ENCODE results near the gene ZNG1A. TPM values are rescaled to one million over a fixed set of nuclear protein-coding genes. Genes with fewer than 3 reads are reported as not detected.
"Not testable (repeated sequence)": the region's sequence is repeated elsewhere in the genome, so short reads cannot be mapped to it uniquely, and the experiment has no call there.

ZNG1A gene
- total RNA-seq, 2 donors from 2014 or later: 33.7 to 64.6 TPM

- peaks cover 21% of the 10 kb centered on the region for H3K4me1 ChIP-seq
- H3K4me3 ChIP-seq; H3K27me3 ChIP-seq; H3K27ac ChIP-seq; DNase-seq; ATAC-seq; H3K9me3 ChIP-seq; H3K36me3 ChIP-seq (replicated peaks in 1 of 2; ENCODE audit: insufficient read depth in 1 of 2, low read depth in 2 of 2); intact Hi-C loops (cut with DNase I): not testable (repeated sequence)
- WGBS, 2 donors: 9 to 14% methylated on average over 4 of the region's 4 CpGs
Observed at GRCh38 chr9:110672-111071, 68.2 kb downstream of the ZNG1A start.

GRCh38 chr9:109540-109939, 69.3 kb downstream of the ZNG1A start:
- H3K4me3 ChIP-seq; H3K27ac ChIP-seq; DNase-seq; intact Hi-C loops (cut with DNase I); H3K27me3 ChIP-seq; H3K36me3 ChIP-seq (replicated peaks in 1 of 2; ENCODE audit: insufficient read depth in 1 of 2, low read depth in 2 of 2); ATAC-seq; H3K9me3 ChIP-seq: not testable (repeated sequence)
- 10 to 21% methylated on average over 7 of the region's 8 CpGs for WGBS, 2 donors
- peaks cover 14% of the 10 kb centered on the region for H3K4me1 ChIP-seq

- DNase-seq; intact Hi-C loops (cut with DNase I); H3K4me3 ChIP-seq; H3K27ac ChIP-seq; H3K27me3 ChIP-seq; ATAC-seq; H3K9me3 ChIP-seq; H3K36me3 ChIP-seq (replicated peaks in 1 of 2; ENCODE audit: insufficient read depth in 1 of 2, low read depth in 2 of 2); H3K4me1 ChIP-seq: not testable (repeated sequence)
- 10 to 19% methylated on average over 21 to 22 of the region's 22 CpGs for WGBS, 2 donors
Observed at GRCh38 chr9:108742-109495, 69.9 kb downstream of the ZNG1A start.

GRCh38 chr9:105991-106390, 72.9 kb downstream of the ZNG1A start:
- H3K27ac ChIP-seq; H3K9me3 ChIP-seq; H3K4me3 ChIP-seq; intact Hi-C loops (cut with DNase I); H3K36me3 ChIP-seq (replicated peaks in 1 of 2; ENCODE audit: insufficient read depth in 1 of 2, low read depth in 2 of 2); H3K4me1 ChIP-seq; DNase-seq; H3K27me3 ChIP-seq; ATAC-seq: not testable (repeated sequence)
- 65% methylated on average over 8 of the region's 8 CpGs for WGBS, 2 donors

GRCh38 chr9:100430-100829, 78.4 kb downstream of the ZNG1A start:
- H3K36me3 ChIP-seq (replicated peaks in 1 of 2; ENCODE audit: insufficient read depth in 1 of 2, low read depth in 2 of 2); H3K4me1 ChIP-seq; H3K27me3 ChIP-seq; intact Hi-C loops (cut with DNase I); H3K27ac ChIP-seq; H3K9me3 ChIP-seq; DNase-seq; ATAC-seq; H3K4me3 ChIP-seq: not testable (repeated sequence)
- 88 to 89% methylated on average over 9 of the region's 9 CpGs for WGBS, 2 donors

GRCh38 chr9:99867-100266, 79.0 kb downstream of the ZNG1A start:
- H3K36me3 ChIP-seq (replicated peaks in 1 of 2; ENCODE audit: insufficient read depth in 1 of 2, low read depth in 2 of 2); intact Hi-C loops (cut with DNase I); H3K9me3 ChIP-seq; H3K4me3 ChIP-seq; DNase-seq; ATAC-seq; H3K27me3 ChIP-seq; H3K27ac ChIP-seq; H3K4me1 ChIP-seq: not testable (repeated sequence)
- 73 to 75% methylated on average over 6 of the region's 6 CpGs for WGBS, 2 donors

GRCh38 chr9:98775-99174, 80.1 kb downstream of the ZNG1A start:
- ATAC-seq; H3K4me3 ChIP-seq; H3K36me3 ChIP-seq (replicated peaks in 1 of 2; ENCODE audit: insufficient read depth in 1 of 2, low read depth in 2 of 2); H3K4me1 ChIP-seq; intact Hi-C loops (cut with DNase I); H3K27me3 ChIP-seq; H3K27ac ChIP-seq; DNase-seq; H3K9me3 ChIP-seq: not testable (repeated sequence)
- 42 to 48% methylated on average over 3 of the region's 3 CpGs for WGBS, 2 donors

GRCh38 chr9:94992-95391, 83.9 kb downstream of the ZNG1A start:
- ATAC-seq; intact Hi-C loops (cut with DNase I): not testable (repeated sequence)
- 73% methylated on average over 4 of the region's 4 CpGs; no CpG with 5 or more reads in 1 of the 2 donors for WGBS, 2 donors

GRCh38 chr9:94323-94722, 84.5 kb downstream of the ZNG1A start:
- DNase-seq; H3K4me1 ChIP-seq; H3K27me3 ChIP-seq; H3K9me3 ChIP-seq; H3K27ac ChIP-seq; H3K36me3 ChIP-seq (replicated peaks in 1 of 2; ENCODE audit: insufficient read depth in 1 of 2, low read depth in 2 of 2); intact Hi-C loops (cut with DNase I); ATAC-seq; H3K4me3 ChIP-seq: not testable (repeated sequence)
- 60 to 62% methylated on average over 3 to 4 of the region's 5 CpGs for WGBS, 2 donors

More at GRCh38 chr9:94992-95391, 83.9 kb downstream of the ZNG1A start:
- not testable (repeated sequence) for H3K27me3 ChIP-seq; DNase-seq; H3K9me3 ChIP-seq; H3K4me1 ChIP-seq; H3K36me3 ChIP-seq (replicated peaks in 1 of 2; ENCODE audit: insufficient read depth in 1 of 2, low read depth in 2 of 2); H3K27ac ChIP-seq; H3K4me3 ChIP-seq

GRCh38 chr9:93909-94308, 84.9 kb downstream of the ZNG1A start:
- H3K4me3 ChIP-seq; H3K27me3 ChIP-seq; H3K4me1 ChIP-seq; H3K36me3 ChIP-seq (replicated peaks in 1 of 2; ENCODE audit: insufficient read depth in 1 of 2, low read depth in 2 of 2); ATAC-seq; H3K9me3 ChIP-seq; H3K27ac ChIP-seq; intact Hi-C loops (cut with DNase I); DNase-seq: not testable (repeated sequence)
- WGBS, 2 donors: 79 to 81% methylated on average over 4 of the region's 5 CpGs

GRCh38 chr9:90851-91250, 88.0 kb downstream of the ZNG1A start:
- intact Hi-C loops (cut with DNase I); H3K9me3 ChIP-seq; ATAC-seq; H3K27me3 ChIP-seq; H3K36me3 ChIP-seq (replicated peaks in 1 of 2; ENCODE audit: insufficient read depth in 1 of 2, low read depth in 2 of 2); H3K4me1 ChIP-seq; DNase-seq; H3K4me3 ChIP-seq; H3K27ac ChIP-seq: not testable (repeated sequence)
- WGBS, 2 donors: 40 to 52% methylated on average over 1 of the region's 1 CpG

Measured in body of pancreas (tissue), 4 donors.